CD14-positive monocyte (primary cell): ENCODE measurements around the gene DOK5. TPM values are rescaled to one million over a fixed set of nuclear protein-coding genes. Genes with fewer than 3 reads are reported as not detected.

Experiments used
- DNase-seq, 3 donors: peaks; one replicate each; pipeline ENCODE4 v3.0.0-alpha.2; 2011 to 2022
- H2AFZ ChIP-seq: 2 replicates; pipeline ENCODE4 v1.6.0; 2012; ENCODE audit warnings: mild to moderate bottlenecking, low read depth, low read length, inconsistent platforms; ENCODE audit not compliant: insufficient read depth, poor library complexity, severe bottlenecking
- H3K27ac ChIP-seq, 2 donors: 1 replicate in 1 of 2; 2 replicates in 1 of 2; pipeline ENCODE4 v1.5.1; 2012 to 2013; ENCODE audit warnings: low read length in 2 of 2, control low read depth in 1 of 2, inconsistent platforms in 1 of 2, low read depth in 1 of 2, mild to moderate bottlenecking in 1 of 2
- H3K27me3 ChIP-seq, 2 donors: one replicate each; pipeline versions ENCODE4 v1.6.0 to v1.6.1; 2011 to 2013; ENCODE audit warnings: low read length in 2 of 2; ENCODE audit not compliant: control insufficient read depth in 2 of 2, insufficient read depth in 2 of 2
- H3K36me3 ChIP-seq, 2 donors: replicated peaks in 1 of 2; 1 replicate in 1 of 2; 2 replicates in 1 of 2; pipeline versions ENCODE4 v1.5.1 to v1.6.1; 2012 to 2013; ENCODE audit warnings: low read length in 2 of 2, control low read depth in 1 of 2, inconsistent platforms in 1 of 2, mild to moderate bottlenecking in 1 of 2; ENCODE audit not compliant: insufficient read depth in 2 of 2, control insufficient read depth in 1 of 2
- H3K4me1 ChIP-seq, 2 donors: 1 replicate in 1 of 2; 2 replicates in 1 of 2; pipeline versions ENCODE4 v1.5.1 to v1.6.1; 2012 to 2013; ENCODE audit warnings: low read length in 2 of 2, control low read depth in 1 of 2, inconsistent platforms in 1 of 2, mild to moderate bottlenecking in 1 of 2, moderate library complexity in 1 of 2; ENCODE audit not compliant: insufficient read depth in 2 of 2, control insufficient read depth in 1 of 2
- H3K4me2 ChIP-seq: replicated peaks from 2 replicates; pipeline ENCODE3; 2012; ENCODE audit warnings: low read length, moderate library complexity, mild to moderate bottlenecking; ENCODE audit not compliant: poor library complexity, severe bottlenecking; ENCODE audit errors: extremely low read depth
- H3K4me3 ChIP-seq, 3 experiments: fragments of 200-600 bp in 1 of 3; sonication (generic) in 1 of 3; replicated peaks in 1 of 3; 1 replicate in 2 of 3; 2 replicates in 1 of 3; pipeline ENCODE4 v1.5.1; 2011 to 2013; ENCODE audit warnings: low read length in 3 of 3, mild to moderate bottlenecking in 3 of 3, control low read depth in 2 of 3, low read depth in 2 of 3, inconsistent platforms in 1 of 3, moderate library complexity in 1 of 3
- H3K79me2 ChIP-seq: 2 replicates; pipeline ENCODE4 v1.6.0; 2012; ENCODE audit warnings: mild to moderate bottlenecking, control low read depth, inconsistent platforms, low read length, moderate library complexity; ENCODE audit not compliant: insufficient read depth
- H3K9ac ChIP-seq: 2 replicates; pipeline ENCODE4 v1.6.0; 2017; ENCODE audit warnings: low read length, mild to moderate bottlenecking; ENCODE audit not compliant: insufficient read depth, poor library complexity, severe bottlenecking
- H3K9me3 ChIP-seq, 2 donors: replicated peaks in 1 of 2; 1 replicate in 1 of 2; 2 replicates in 1 of 2; pipeline versions ENCODE4 v1.5.1 to v1.6.1; 2012 to 2013; ENCODE audit warnings: low read length in 2 of 2, control low read depth in 1 of 2; ENCODE audit not compliant: control insufficient read depth in 1 of 2, insufficient read depth in 1 of 2
- H4K20me1 ChIP-seq: 2 replicates; pipeline ENCODE4 v1.6.0; 2012; ENCODE audit warnings: mild to moderate bottlenecking, low read length, control low read depth, moderate library complexity; ENCODE audit not compliant: insufficient read depth
- H3K27ac Mint-ChIP-seq, 7 donors: one replicate each; pipeline ENCODE4 v1.8.0; 2020; ENCODE audit warnings: mild to moderate bottlenecking in 7 of 7, mixed read lengths in 7 of 7, moderate library complexity in 6 of 7, inconsistent platforms in 2 of 7
- H3K27me3 Mint-ChIP-seq, 3 donors: one replicate each; pipeline ENCODE4 v1.8.0; 2021 to 2022; ENCODE audit warnings: low read depth in 3 of 3, mild to moderate bottlenecking in 3 of 3, mixed read lengths in 3 of 3, moderate library complexity in 3 of 3, inconsistent platforms in 1 of 3
- H3K36me3 Mint-ChIP-seq, 2 donors: one replicate each; pipeline ENCODE4 v1.8.0; 2020; ENCODE audit warnings: mixed read lengths in 2 of 2, inconsistent platforms in 1 of 2, mild to moderate bottlenecking in 1 of 2
- H3K4me1 Mint-ChIP-seq: one replicate; pipeline ENCODE4 v1.8.0; 2020; ENCODE audit warnings: mild to moderate bottlenecking, mixed read lengths
- H3K4me3 Mint-ChIP-seq, 2 donors: one replicate each; pipeline ENCODE4 v1.8.0; 2020; ENCODE audit warnings: mild to moderate bottlenecking in 2 of 2, mixed read lengths in 2 of 2, moderate library complexity in 1 of 2
- H3K9me3 Mint-ChIP-seq, 7 donors: one replicate each; pipeline ENCODE4 v1.8.0; 2020 to 2022; ENCODE audit warnings: mixed read lengths in 7 of 7, mild to moderate bottlenecking in 6 of 7, moderate library complexity in 6 of 7, inconsistent platforms in 2 of 7
- WGBS: methylation state at CpG from one replicate; pipeline ENCODE4 v1.1.5; 2013; ENCODE audit warnings: missing lambda C conversion rate; ENCODE audit not compliant: insufficient coverage; 5-methylcytosine and 5-hydroxymethylcytosine counted together
- intact Hi-C, 2 donors: fragments of 100-400 bp; cut with micrococcal nuclease; formaldehyde crosslinking; loops; one replicate each; pipeline versions ENCODE4 v1.15.0 to v1.15.1; 2023
- polyA plus RNA-seq, 3 donors: library from polyadenylated mRNA; depleted of rRNA in 1 of 3; unstranded in 2 of 3; stranded (reverse) in 1 of 3; fragments of 300-500 nt in 2 of 3; fragments of >200 nt in 1 of 3; fragmentation: Illumina TruSeq in 2 of 3; gene quantifications; 1 replicate in 2 of 3; 2 replicates in 1 of 3; pipeline ENCODE4 v1.2.3, GENCODE V29; 2012 to 2021
- TF ChIP-seq, protein P1 (sequence below): fragments of 200-600 bp; IDR thresholded peaks from one replicate; pipeline ENCODE4 v1.8.0; 2022; ENCODE audit warnings: antibody characterized with exemption, mild to moderate bottlenecking

Gene DOK5
- polyA plus RNA-seq, 3 donors: not detected

DNA sequence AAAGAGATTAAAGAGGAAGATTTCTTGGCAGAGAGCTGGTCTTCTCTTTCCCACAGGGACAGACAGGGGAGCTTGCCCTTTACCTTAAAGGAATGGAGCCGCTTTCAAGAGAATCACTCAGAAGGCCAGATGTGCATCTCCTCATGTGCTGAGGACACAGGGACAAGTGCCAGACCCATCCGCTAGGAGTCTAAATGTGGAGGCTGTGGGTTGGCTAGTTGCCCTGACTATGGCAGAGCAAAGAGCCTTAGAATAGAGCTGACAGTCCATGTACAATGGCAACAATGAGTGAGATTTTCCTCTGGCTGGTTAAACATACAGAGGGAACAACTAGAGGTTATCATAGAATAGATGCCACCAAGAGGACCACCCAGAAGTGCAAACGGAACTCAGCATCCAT, 7.3 kb upstream of the DOK5 start:
- no peak for DNase-seq
- H3K9me3 Mint-ChIP-seq: peaks cover 0 to 2% (median 1%) of the 10 kb centered on the region in 7 donors
- H3K27ac Mint-ChIP-seq: no peak overlapping the region
- Histone ChIP-seq H4K20me1 (no peaks in the 10 kb centered on the region), H3K4me3 (no peak overlapping the region), H3K27ac (no peak overlapping the region), H3K36me3 (no peaks in the 10 kb centered on the region), H3K4me2 (no peak overlapping the region), H3K9ac (no peak overlapping the region), H3K27me3 (peaks cover 0 to under 1% of the 10 kb centered on the region in 2 donors), H3K9me3 (no peaks in the 10 kb centered on the region), H3K4me1 (no peaks in the 10 kb centered on the region), H2AFZ (no peak overlapping the region), H3K79me2 (no peaks in the 10 kb centered on the region)
- H3K4me3 Mint-ChIP-seq: no peak overlapping the region
- H3K4me1 Mint-ChIP-seq: no peaks in the 10 kb centered on the region
- no peaks in the 10 kb centered on the region for H3K36me3 Mint-ChIP-seq
- 83% methylated on average over 2 of the region's 3 CpGs for WGBS
- H3K27me3 Mint-ChIP-seq: peaks cover 0 to 4% (median 3%) of the 10 kb centered on the region in 3 donors
- TF ChIP-seq, protein P1, sequence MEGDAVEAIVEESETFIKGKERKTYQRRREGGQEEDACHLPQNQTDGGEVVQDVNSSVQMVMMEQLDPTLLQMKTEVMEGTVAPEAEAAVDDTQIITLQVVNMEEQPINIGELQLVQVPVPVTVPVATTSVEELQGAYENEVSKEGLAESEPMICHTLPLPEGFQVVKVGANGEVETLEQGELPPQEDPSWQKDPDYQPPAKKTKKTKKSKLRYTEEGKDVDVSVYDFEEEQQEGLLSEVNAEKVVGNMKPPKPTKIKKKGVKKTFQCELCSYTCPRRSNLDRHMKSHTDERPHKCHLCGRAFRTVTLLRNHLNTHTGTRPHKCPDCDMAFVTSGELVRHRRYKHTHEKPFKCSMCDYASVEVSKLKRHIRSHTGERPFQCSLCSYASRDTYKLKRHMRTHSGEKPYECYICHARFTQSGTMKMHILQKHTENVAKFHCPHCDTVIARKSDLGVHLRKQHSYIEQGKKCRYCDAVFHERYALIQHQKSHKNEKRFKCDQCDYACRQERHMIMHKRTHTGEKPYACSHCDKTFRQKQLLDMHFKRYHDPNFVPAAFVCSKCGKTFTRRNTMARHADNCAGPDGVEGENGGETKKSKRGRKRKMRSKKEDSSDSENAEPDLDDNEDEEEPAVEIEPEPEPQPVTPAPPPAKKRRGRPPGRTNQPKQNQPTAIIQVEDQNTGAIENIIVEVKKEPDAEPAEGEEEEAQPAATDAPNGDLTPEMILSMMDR: no peak
- intact Hi-C loops: no loop called here

DNA sequence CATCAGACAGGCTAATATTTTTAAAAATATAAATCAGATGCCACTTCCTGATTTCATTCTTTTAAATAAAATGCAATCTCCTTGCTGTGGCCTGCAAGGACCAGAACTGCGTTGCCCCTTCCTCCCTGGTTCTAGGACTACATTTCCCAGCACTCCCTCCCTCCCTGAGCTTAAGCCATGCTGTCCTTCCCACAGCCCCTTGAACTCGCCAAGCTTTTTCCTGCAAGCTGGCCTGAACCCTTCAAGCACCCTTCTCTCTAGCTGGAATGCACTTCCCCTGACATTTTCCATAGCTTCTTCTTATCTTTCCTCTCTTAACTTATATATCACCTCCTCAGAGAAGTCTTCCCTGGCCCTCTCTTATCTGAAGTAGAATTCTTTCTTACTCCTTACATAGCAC, 6.1 kb upstream of the DOK5 start:
- Mint-ChIP-seq H3K27me3 (peaks cover 4 to 15% (median 14%) of the 10 kb centered on the region in 3 donors), H3K36me3 (no peaks in the 10 kb centered on the region), H3K27ac (no peak overlapping the region), H3K4me3 (no peak overlapping the region), H3K9me3 (peaks cover 0 to 2% (median 1%) of the 10 kb centered on the region in 7 donors), H3K4me1 (no peaks in the 10 kb centered on the region)
- no peak overlapping the region for H3K27ac ChIP-seq
- H3K27me3 ChIP-seq: peaks cover 6 to 13% of the 10 kb centered on the region in 2 donors
- no peak overlapping the region for H3K4me2 ChIP-seq
- H4K20me1 ChIP-seq: no peaks in the 10 kb centered on the region
- 58% methylated on average over 2 of the region's 2 CpGs for WGBS
- intact Hi-C loops: no loop called here
- H3K36me3 ChIP-seq: no peaks in the 10 kb centered on the region
- H2AFZ ChIP-seq: no peak overlapping the region
- TF ChIP-seq, protein P1: no peak
- no peaks in the 10 kb centered on the region for H3K4me1 ChIP-seq
- H3K9ac ChIP-seq: no peak overlapping the region
- H3K4me3 ChIP-seq: no peak overlapping the region
- no peaks in the 10 kb centered on the region for H3K79me2 ChIP-seq
- DNase-seq: no peak
- H3K9me3 ChIP-seq: no peaks in the 10 kb centered on the region
